Placental pericyte (primary cell): ENCODE measurements around the gene IFT172. TPM values are rescaled to one million over a fixed set of nuclear protein-coding genes. Genes with fewer than 3 reads are reported as not detected.

Source experiments
- small RNA-seq: library from RNA; depleted of rRNA; stranded (forward); fragments of <200 nt; gene quantifications from one replicate; pipeline ENCODE3, GENCODE V24; 2012; ENCODE audit warnings: low replicate concordance
- total RNA-seq: library from RNA; depleted of rRNA; stranded (reverse); fragments of >200 nt; gene quantifications from 2 replicates; pipeline ENCODE4 v1.2.3, GENCODE V29; 2012

IFT172 gene
- total RNA-seq: 14.2 and 18.5 TPM in 2 replicates

GRCh38 chr2:27489498-27490397 is at the start of gene IFT172:
TSS of gene IFT172 (minus strand) at chr2:27489743. CDS start at chr2:27489653, 90 bp downstream.

GRCh38 chr2:27496357-27497287 is 7.1 kb upstream of the IFT172 start, which contains the start of gene GCKR:
TSS of gene GCKR (plus strand) at chr2:27496839. CDS start at chr2:27496905, 66 bp downstream.

GRCh38 chr2:27494944-27495554 is 5.5 kb upstream of the IFT172 start, which contains the start of gene FNDC4:
TSS of gene FNDC4 (minus strand) at chr2:27495200. CDS start at chr2:27494679, 521 bp downstream.

GRCh38 chr2:27441958-27442919 is 47.3 kb downstream of the IFT172 start, which contains the start of gene KRTCAP3:
TSS of gene KRTCAP3 (plus strand) at chr2:27442381. CDS start at chr2:27442413, 32 bp downstream.

GRCh38 chr2:27428213-27428977 is 61.1 kb downstream of the IFT172 start, which contains the start of gene NRBP1:
TSS of gene NRBP1 (plus strand) at chr2:27428631. CDS start at chr2:27433274, 4,643 bp downstream.

GRCh38 chr2:27409321-27410073 is 80.0 kb downstream of the IFT172 start, which contains the start of gene PPM1G:
TSS of gene PPM1G (minus strand) at chr2:27409591. CDS start at chr2:27409422, 169 bp downstream.

Small RNAs within 50 kb of the gene (small RNA-seq; reads per million reads assigned to genes)
- gene RNU6-986P: not detected

Other genes with a start within 250 kb of the IFT172 start
- 0.14 TPM in 1 of 2 replicates, not detected in the other for gene SLC30A3, start 226.7 kb downstream of the IFT172 start, total RNA-seq
- gene DNAJC5G, start 214.3 kb downstream of the IFT172 start, total RNA-seq: not detected in 2 replicates
- gene TRIM54, start 207.3 kb downstream of the IFT172 start, total RNA-seq: not detected in 2 replicates
- gene UCN, start 181.3 kb downstream of the IFT172 start, total RNA-seq: 0.86 and 1.1 TPM in 2 replicates
- gene MPV17, start 166.6 kb downstream of the IFT172 start, total RNA-seq: 64.8 and 67.7 TPM in 2 replicates
- 31.7 and 63.6 TPM in 2 replicates for gene GTF3C2, start 133.0 kb downstream of the IFT172 start, total RNA-seq
- 29.1 and 37.9 TPM in 2 replicates for gene EIF2B4, start 119.4 kb downstream of the IFT172 start, total RNA-seq
- 141 and 166 TPM in 2 replicates for gene SNX17, start 119.1 kb downstream of the IFT172 start, total RNA-seq
- 11.5 and 12.3 TPM in 2 replicates for gene ZNF513, start 109.0 kb downstream of the IFT172 start, total RNA-seq
- 98.0 and 99.6 TPM in 2 replicates for gene PPM1G, start 80.2 kb downstream of the IFT172 start, total RNA-seq
- 136 and 159 TPM in 2 replicates for gene NRBP1, start 61.1 kb downstream of the IFT172 start, total RNA-seq
- gene KRTCAP3, start 47.4 kb downstream of the IFT172 start, total RNA-seq: not detected in 2 replicates
- gene FNDC4, start 5.5 kb upstream of the IFT172 start, total RNA-seq: 2.2 and 14.0 TPM in 2 replicates
- 0.43 TPM in 1 of 2 replicates, not detected in the other for gene GCKR, start 7.1 kb upstream of the IFT172 start, total RNA-seq
- gene ZNF512, start 93.3 kb upstream of the IFT172 start, total RNA-seq: 23.2 and 27.8 TPM in 2 replicates
- gene CCDC121, start 139.3 kb upstream of the IFT172 start, total RNA-seq: 0.88 and 1.1 TPM in 2 replicates
- 30.4 and 53.0 TPM in 2 replicates for gene GPN1, start 139.3 kb upstream of the IFT172 start, total RNA-seq
- 32.5 and 40.0 TPM in 2 replicates for gene SUPT7L, start 173.9 kb upstream of the IFT172 start, total RNA-seq
- gene SLC4A1AP, start 174.1 kb upstream of the IFT172 start, total RNA-seq: 27.4 and 34.8 TPM in 2 replicates